ENCODE data around the gene MAP4K3.
A peak's percentile ranks its signal among the peaks of the same experiment; 100 is the strongest.
"Not testable (repeated sequence)": the region's sequence is repeated elsewhere in the genome, so short reads cannot be mapped to it uniquely, and the experiment has no call there.

Gene MAP4K3

GRCh38 chr2:39244241-39244862, 192.7 kb downstream of the MAP4K3 start:
- not testable (repeated sequence) for DNase-seq (ENCODE audit: low read depth in 2 of 2)

- peak in 1 of 2 donors; percentile 22 for DNase-seq (ENCODE audit: low read depth in 2 of 2)
These were observed 193.5 kb downstream of the MAP4K3 start, which contains the start of gene CDKL4 for GRCh38 chr2:39243469-39244123. TSS of gene CDKL4 (minus strand) at chr2:39243970.

- DNase-seq (ENCODE audit: low read depth in 2 of 2), result no peak
These were observed 195.5 kb downstream of the MAP4K3 start for GRCh38 chr2:39241588-39241987.

DNA sequence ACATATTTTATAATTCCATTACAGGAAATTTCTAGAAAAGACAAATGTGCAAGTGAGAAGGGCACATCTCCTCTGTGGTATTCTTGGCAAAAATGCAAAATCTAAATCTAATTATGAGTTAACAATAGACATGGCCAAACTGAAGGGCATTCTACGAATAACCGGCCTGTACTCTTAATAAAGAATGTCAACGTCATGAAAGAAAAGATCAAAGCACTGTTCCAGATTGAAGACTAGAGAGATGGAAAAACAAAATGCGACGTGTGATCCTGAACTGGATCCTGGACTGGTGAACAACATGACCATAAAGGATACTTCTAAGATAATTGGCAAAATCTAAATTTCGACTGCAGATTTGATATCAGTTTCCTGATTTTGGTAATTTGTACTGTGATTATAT, 196.3 kb downstream of the MAP4K3 start:
- DNase-seq (ENCODE audit: low read depth in 2 of 2), result no peak

GRCh38 chr2:39234754-39235153, 202.3 kb downstream of the MAP4K3 start:
- no peak for DNase-seq (ENCODE audit: low read depth in 2 of 2)

DNA sequence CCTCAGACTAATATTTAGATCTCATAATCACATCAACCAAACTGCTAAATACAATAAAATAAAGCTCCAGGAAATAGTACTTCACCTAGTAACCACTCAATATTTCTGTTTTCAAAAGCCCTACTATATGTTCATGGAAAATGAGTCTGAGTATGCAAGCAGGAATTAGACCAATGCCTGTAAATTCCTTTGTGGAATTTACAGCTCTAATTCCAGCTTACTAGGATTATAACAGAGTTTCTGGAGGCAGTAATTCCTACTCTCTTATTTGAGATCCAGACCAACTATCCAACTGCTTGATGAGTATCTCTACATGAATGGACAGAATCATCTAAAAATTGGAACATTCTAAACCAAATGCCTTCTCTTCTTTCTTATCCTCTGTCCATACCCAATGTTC, 204.9 kb downstream of the MAP4K3 start:
- no peak for DNase-seq (ENCODE audit: low read depth in 2 of 2)

- DNase-seq (ENCODE audit: low read depth in 2 of 2), result no peak
These were observed 208.5 kb downstream of the MAP4K3 start for GRCh38 chr2:39228413-39229209.

DNA sequence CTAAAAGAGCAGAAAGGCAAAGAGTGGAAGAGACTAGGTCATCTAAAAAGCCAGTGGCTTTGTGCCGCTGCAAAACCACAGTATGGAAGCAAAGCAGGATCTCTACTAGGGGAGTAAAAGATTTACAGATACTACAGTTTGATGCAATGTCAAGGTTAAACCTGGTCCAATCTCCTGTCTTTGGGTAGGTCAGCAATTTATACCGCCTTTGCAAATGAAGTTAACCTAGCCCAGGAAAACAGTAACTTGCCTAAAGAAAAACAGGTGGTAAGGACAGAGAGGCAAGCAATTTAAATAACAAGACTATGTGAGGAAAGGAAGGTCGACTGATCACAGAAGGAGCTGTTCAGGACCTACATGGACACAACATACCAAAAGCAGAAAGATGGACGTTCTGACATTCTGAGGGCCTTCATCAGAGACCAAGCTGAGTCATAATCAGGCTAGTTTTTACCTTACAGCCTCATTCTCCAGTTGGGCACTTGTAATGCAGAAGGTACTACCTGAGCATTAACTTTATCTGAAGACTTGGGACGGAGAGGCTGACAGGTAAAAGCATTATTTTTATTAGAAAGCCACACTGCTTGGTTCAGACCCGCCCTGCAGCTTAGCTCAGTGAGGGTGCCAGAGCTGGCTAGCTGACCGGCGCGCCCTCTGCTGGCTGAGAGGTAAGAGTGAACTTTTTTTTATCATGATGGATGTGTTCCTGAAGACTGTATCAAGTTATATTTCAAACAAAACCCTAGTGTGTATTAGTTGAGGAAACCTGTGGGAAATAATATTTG, 209.3 kb downstream of the MAP4K3 start:
- DNase-seq (ENCODE audit: low read depth in 2 of 2), result peak; percentile 65 to 73

GRCh38 chr2:39225567-39225966, 211.5 kb downstream of the MAP4K3 start:
- no peak for DNase-seq (ENCODE audit: low read depth in 2 of 2)

DNA sequence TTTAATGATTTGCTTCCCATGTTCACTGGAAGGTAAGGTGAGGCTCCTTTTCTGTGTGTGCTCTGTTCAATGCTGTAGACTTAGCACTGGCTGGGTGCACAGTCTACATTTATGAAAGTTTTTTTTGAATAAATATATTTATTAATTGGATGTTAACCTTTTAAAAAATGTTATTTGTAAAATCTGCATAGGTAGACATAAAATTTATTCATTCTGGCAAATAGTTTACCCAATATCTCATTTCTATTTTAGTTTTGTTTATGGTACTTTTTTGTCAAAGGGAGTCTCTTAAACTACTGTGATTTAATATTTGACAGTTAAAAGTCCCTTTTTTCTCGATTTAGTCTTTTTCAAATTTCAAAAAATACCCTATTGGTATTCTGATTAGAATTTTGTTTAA, 213.2 kb downstream of the MAP4K3 start:
- DNase-seq (ENCODE audit: low read depth in 2 of 2), result no peak

DNA sequence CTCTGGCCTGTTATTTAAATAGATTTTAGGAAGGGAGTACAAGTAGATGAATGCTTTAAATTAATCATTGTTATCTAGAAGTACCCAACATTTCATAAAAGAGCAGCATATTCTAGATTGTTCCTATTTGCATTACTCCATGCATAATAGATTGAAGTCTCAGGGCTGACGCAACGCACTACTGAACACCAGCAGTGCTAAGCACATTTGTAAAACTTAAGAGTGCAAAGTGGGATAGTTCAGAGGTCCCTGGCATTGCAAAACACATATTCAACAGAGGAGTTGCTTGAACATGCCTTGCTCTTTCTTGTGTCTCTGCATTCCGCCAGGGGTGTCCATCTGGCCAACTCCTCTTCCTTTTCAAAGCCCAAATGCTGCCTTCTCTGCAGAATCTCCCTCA, 215.6 kb downstream of the MAP4K3 start:
- DNase-seq (ENCODE audit: low read depth in 2 of 2), result no peak

DNA sequence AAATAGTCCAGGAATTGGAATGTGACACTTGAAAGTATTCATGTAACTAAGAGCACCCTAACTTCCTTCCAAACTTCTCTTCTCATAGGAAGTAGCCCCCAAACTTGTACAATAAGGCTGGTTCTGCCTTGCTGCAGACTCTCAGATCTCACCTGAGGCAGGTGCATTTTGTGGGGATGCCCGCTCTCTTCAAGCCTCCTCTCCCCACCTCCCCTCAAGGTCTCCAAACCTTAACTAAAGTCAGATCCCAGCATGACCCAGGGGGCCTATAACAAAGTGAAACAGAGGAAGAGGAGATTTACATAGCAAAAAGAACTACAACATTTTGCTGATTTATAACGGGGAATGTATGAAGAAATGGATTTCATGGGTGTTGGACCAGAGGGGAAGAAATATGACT, 216.9 kb downstream of the MAP4K3 start:
- no peak for DNase-seq (ENCODE audit: low read depth in 2 of 2)

GRCh38 chr2:39218391-39218790, 218.7 kb downstream of the MAP4K3 start:
- DNase-seq (ENCODE audit: low read depth in 2 of 2), result peak in 1 of 2 donors; percentile 4

DNA sequence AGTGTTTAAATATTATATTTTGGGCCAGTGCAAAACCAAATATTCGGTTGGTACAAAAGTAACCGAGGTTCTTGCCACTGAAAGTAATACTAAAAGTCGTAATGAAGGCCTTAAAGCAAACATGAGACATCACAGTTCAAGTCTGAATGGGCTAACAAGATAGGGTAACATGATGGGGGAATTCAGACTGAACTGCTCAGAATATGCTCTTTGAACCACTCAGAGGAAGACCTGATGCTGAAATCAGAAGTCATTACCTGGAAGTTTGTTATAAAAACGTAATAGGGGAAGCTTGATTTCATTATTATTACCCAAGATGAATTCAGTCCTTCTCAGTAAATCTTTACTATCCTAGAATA, 219.9 kb downstream of the MAP4K3 start:
- DNase-seq (ENCODE audit: low read depth in 2 of 2), result no peak

GRCh38 chr2:39216346-39217191, 220.5 kb downstream of the MAP4K3 start:
- DNase-seq (ENCODE audit: low read depth in 2 of 2), result peak; percentile 42 to 65

- DNase-seq (ENCODE audit: low read depth in 2 of 2), result no peak
These were observed 221.5 kb downstream of the MAP4K3 start for GRCh38 chr2:39215545-39215944.

- no peak for DNase-seq (ENCODE audit: low read depth in 2 of 2)
These were observed 224.1 kb downstream of the MAP4K3 start for GRCh38 chr2:39213015-39213414.

- DNase-seq (ENCODE audit: low read depth in 2 of 2), result no peak
These were observed 226.2 kb downstream of the MAP4K3 start for GRCh38 chr2:39210846-39211245.

DNA sequence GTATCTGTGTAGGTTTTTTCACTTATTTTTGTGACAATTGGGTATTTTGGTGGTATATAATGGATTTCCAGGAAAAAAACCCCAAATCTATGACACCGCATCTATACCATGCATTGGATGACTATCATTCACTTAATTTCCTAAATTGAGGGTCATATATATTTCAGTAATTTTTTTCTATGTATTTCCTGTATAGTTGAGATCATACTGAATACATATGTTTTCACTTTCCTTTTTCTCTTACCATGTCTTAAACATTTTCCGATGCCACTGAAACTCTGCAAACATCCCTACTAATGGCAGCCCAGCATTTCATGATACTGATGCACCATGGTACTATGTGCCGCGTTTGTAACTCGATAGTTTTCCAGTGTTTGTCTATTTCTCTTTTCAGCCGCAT, 233.7 kb downstream of the MAP4K3 start:
- DNase-seq (ENCODE audit: low read depth in 2 of 2), result no peak

GRCh38 chr2:39202639-39203369, 234.3 kb downstream of the MAP4K3 start:
- DNase-seq (ENCODE audit: low read depth in 2 of 2), result no peak

All from stimulated activated CD4-positive, alpha-beta T cell treated with anti-CD3 and anti-CD28 coated beads, Interleukin-15, amount 100 ng/mL, for 48 hours (primary cell).